NCI-H2107 (cell line): Measurements from ENCODE around the gene PCCA.

ENCODE experiments used
- DNase-seq: peaks from one replicate; lab custom pipeline; 2025; lab: John Stamatoyannopoulos, UW

PCCA gene

DNA sequence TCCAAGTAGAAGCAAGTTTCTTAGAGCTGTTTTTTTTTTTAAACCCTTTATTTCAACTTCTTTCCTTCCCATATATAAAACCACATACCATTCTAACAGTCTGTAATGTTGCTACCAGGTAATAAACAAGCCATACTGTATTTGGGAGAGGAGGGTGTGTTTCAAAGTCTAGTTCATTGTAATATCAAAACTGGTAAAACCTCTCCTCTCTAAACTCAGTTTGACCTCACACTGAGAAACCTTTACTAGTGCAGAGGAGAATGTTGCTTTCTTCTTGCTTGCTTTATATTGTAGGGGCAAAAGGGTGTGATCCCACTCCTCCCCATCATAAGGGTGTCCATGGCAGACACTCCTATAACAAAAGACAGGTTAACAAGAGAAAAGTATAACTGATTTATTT is 344.6 kb downstream of the PCCA start:
- DNase-seq: no peak

DNA sequence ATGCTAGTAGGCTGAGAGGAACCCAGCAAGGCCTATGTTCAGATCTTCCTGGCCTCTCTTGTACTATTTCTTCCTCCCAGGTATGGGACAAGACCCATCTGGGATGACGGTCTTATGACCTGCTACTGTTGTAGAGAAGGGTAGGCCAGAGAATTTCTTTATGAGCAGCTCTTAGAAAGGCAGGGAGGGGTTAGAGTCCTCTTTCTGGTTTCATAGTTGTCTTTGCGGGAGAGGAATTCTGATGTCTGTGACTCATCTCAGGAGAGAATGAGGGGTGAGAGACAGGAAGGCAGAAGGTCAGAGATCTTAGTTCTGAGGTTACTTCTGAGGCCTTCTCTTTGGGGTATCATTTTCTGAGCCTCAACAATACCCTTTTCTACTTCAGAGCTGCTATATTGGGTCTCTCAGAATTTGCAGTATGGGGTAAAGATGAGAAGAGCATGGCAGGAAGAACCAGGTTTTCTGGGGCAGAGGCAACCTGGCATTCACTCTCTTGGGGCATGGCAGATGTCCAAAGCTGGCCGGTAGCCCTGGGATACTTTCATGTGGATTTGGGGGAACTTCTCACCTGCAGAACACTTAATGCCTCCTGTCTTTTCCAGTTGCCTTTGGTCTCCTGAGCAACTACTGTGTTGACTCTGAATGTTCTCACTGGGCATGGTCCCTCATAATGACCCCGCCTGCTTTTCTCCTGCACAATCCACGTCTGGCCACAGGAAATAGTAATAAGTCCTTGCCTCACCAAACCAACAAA is 345.3 kb downstream of the PCCA start:
- no peak for DNase-seq

DNA sequence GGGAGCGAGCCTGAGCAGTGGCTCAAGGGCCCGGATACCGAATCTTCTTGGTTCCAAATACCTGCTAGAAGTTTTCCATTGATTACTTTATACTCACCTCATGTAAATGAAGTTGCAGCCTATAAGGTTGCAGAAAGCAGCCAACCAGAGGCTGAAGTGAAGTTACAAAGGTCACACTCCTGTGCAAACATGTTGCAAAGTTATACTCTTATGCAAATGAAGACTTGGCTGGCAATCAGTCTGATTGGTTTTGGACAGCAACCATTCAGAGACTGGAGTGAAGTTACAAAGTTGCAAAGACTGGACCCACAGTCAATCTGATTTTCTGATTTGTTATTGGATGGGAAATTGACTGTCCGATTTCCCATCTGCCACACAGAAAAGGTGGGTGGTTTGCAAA is 347.2 kb downstream of the PCCA start:
- DNase-seq: no peak

DNA sequence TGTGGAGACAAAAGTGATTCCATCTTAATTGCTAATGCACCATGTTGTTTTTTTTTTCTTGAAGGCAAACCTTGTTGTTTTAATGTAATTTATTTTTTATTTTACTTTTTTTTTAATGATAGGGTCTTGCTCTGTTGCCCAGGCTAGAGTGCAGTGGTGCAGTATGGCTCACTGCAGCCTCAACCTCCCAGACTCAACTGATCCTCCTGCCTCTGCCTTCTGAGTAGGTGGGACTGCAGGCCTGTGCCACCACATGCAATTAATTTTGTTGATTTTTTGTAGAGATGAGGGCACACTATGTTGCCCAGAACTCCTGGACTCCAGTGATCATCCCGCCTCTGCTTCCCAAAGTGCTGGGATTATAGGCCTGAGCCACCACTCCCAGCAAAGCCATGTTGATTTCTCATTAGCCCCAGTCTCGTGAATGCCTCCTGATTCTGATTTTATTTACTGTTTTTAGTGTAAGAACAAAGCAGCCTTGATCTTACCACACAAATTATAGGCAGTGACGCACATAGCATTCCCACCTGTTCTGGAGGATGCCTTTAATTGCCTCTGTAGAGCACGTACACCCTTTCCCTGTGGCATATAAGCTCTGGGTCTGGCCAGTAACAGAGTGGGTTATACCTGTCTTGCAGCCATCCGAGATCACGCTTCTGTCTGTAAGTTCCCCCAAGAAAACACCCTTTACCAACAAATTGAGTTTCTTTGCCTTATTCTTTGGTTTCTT is 349.3 kb downstream of the PCCA start:
- DNase-seq: no peak

DNA sequence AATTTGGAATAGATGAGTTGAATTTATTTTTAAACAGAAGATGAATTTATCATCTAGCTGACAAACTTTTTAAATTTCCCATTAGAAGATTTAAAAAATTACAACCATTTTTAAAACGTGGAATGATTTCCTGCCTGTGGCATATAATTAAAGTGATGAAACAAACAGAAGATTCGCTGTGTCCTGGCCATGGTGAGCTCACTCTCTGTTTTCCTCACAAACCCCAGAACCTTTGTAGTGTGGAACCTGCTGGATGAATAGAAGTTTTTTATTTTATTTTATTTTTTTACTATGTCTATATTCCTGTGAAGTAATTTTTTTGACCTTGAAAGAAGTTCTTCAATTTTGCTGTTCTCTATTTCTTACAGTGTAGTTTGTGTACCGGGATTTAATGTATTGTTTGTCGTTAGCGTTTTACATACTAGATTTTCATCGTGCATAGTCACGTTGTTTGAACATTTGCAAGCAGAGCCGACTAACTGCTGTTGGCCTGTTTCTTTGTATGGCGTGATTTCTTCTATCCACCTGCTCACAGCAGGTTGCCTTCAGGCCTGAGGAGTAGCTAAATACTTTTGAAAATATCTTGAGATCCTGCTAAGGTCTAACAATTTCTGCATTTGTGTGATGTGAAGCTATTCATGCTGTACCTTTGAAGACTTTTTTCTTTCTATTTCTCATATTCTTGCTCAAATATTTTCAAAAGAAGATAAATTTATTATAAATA is 350.5 kb downstream of the PCCA start:
- no peak for DNase-seq

DNA sequence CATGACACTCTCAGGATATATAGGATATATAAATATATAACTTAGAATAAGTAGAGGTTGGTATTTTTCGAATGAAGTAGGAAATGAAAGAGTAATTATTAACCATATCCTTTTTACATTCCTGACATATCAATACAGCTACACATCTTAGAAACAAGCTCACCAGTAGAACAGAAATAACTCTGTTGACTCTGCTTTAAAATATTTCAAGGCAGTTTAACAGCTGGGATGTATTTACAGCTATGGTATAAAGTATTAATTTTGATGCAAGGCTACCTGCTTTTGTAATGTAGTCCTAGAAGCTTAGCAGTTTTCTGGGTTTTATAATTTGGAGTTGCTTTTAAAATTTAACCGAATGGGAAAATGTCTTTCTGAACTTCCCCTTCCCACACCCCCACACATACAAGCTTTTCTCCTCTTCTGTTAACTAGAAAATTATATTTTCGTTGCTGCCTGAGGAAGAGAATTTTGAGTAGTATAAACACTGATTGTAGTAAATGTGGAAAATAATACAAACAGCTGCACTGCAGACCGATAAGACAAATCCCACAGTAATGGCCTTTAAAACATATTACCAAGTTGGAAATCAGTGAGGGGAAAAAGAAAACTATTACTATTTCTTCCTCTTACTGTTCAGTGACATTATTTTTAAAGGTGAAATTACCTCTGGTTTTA is 352.0 kb downstream of the PCCA start:
- no peak for DNase-seq

DNA sequence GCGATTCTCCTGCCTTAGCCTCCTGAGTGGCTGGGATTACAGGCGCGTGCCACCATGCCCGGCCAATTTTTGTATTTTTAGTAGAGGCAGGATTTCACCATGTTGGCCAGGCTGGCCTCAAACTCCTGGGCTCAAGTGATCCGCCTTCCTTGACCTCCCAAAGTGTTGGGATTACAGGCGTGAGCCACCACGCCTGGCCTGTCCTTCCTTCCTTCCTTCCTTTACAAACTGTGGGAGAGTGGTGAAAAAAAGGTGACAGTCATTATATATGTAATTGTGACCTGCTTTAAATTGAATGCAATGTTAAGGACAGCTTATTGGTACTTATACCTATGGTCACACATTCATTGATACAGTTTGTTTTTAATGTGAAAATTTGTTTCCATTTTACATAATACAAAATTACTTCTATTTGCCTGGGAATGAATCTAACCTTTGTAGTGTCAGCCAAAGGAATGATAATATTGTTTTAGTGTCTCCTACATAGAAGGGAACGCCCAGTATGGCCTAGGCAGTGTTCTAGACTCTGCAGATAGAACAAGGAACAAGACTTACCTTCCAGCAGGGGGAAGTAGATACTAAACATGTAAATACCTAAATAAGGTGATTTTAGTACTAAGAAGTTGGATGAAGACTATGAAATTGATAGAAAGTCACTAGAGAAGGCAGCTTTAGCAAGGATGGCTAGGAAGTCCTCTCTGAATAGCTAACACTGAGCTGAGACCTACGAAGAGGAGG is 353.4 kb downstream of the PCCA start:
- DNase-seq: no peak

DNA sequence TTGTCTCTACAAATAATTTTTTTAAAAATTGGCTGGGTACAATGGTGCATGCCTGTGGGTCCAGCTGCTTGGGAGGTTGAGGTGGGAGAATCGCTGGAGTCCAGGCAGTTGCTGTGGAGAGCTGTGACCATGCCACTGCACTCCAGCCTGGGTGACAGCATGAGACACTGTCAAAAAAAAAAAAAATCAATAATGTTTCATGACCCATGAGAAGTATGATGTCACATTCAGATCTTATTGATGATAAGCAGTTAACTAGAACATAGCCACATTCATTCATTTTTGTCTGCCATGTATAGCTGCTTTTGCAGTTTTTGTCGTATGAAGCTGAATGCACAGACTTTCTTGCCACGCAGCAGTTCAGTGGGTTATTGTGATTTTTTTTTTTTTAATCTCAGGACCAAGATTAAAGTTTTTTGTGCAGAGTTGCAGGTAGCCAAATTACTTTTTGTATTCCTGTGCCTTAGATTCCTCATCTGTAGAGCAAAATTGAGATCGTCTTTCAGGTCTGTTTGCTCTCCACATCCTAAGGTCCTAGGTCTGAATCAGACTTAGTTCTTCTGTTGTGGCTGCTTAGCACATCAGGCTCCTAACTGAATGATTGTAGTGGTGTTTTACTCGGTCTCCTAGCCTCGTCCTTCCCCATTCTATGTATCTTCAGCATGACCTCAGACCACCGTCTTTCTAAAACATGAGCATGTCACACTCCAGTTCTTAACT is 354.5 kb downstream of the PCCA start:
- no peak for DNase-seq

DNA sequence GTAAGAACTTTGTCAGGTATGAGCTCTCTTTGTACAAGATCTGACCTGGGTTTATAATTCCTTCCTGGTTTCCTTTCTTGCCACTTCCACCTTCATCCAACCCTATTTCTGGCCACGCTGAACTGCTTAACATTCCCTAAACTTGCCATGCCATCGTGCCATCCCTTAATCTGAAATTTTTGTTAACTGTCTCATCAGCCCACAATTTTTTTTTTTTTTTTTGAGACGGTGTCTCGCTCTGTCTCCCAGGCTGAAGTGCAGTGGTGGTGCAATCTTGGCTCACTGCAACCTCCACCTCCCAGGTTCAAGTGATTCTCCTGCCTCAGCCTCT is 355.1 kb downstream of the PCCA start:
- DNase-seq: no peak

DNA sequence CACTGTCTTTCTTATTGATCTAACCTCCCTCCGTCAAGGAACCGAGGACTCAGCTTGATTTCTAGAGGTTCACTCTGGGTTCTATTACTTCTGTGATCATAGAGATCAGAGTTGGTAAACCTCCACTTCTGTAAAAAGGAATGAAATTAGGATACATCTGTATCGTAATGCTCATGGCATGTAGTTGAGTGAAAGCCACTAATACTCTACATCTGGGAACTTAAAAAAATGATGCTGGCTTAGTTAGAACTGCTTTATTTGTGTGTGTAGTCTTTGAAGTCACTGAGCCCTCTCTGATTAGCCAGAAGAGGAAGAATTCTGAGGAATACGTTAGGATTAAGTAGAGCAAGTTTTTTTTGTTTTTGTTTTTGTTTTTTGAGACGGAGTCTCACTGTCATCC is 358.9 kb downstream of the PCCA start:
- no peak for DNase-seq

DNA sequence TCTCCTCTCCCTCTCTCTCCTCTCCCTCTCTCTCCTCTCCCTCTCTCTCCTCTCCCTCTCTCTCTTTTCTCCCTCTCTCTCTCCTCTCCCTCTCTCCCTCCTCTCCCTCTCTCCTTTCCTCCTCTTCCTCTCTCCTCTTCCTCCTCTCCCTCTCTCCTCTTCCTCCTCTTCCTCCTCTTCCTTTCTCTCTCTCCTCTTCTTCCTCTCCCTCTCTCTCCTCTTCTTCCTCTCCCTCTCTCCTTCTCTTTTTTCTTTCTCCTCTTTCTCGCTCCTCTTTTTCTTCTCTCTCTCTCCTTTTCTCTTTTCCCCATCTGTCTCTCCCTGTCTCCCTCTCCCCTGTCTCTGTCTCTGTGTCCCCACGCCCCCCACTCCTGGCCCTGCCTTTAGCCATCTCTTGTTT is 363.0 kb downstream of the PCCA start:
- no peak for DNase-seq

DNA sequence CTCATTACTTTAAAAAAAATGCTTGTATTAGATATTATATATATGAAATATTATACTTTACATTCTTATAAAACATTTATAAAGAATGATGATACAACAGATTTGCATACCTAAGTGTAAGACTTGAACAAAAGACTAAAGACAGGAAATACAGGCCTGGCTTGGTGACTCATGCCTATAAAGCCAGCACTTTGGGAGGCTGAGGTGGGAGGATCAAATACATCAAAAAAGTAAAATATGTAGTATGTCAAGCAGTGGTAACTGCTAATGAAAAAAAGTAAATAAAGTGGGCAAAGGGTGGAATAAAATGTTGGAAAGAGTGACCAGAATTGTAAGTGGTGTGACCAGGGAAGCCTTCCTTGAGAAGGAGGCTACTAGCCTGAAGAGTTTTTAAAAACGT is 366.0 kb downstream of the PCCA start:
- no peak for DNase-seq

DNA sequence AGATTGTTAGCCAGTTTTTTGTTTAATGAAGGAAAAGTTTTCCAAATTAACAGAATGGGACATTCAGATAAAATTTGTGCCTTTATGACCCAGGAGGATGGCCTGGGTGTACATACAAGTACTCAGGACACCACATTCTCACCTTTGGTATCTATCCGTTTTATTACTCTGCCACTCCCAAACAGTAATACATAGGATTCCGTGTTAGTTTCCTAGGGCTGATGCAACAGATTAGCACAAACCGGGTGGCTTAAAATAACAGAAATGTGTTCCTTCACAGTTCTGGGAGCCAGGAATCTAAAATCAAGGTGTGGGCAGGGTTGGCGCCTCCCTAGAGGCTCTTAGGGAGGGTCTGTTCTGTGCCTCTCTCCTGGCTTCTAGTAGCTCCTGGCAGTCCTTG is 369.8 kb downstream of the PCCA start:
- no peak for DNase-seq

DNA sequence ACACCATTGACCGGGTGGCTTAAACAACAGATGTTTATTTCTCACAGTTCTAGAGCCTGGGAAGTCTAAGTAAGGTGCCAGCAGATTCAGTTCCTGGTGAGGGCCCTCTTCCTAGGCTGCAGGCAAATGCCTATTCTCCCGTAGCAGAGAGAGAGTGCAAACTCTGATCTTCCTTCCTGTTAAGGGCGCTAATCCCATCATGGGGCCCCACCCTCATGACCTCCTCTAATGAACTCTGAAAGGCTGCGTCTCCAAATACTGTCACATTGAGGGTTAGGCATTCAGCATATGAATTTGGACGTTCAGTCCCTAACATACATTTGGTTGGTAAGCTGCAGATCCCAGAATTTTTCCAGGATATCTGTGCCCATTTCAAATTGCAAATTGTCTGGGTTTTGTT is 370.9 kb downstream of the PCCA start:
- DNase-seq: no peak

DNA sequence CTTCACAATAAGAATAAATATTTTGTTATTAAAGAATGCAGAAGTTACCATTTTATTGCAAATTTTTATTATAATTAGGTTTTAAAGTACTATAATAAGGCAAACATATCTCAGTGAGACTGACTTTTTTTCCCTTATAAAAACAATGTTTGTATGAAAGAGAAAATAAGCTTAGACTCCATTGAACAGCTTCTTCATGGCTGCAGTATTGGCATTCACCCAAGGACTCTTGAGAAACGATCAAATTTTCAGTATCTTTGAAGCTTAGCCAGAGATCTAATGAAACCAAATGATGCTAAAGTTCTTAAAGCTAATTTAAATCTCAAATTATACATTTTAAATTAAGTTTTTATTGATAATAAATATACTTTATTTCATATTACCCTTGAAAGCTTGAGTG is 371.4 kb downstream of the PCCA start:
- DNase-seq: no peak

DNA sequence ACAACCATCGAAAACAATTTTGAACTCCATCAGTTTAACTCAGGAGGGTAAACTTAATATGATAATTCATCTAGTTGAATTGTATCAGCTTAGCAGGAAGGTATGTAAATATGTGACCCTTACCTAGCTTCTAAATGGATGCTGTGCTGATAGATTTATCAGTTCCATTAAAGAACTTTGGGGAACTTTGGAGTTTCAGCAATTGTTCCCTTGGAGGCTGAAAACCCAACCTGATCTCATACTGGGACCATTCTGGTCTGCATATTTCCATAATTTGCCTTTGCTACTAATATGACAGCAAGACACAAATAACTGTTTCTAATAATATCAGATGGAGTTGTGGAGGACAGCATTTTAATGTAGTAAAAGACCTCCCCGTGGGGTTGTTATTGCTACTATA is 371.9 kb downstream of the PCCA start:
- DNase-seq: no peak

DNA sequence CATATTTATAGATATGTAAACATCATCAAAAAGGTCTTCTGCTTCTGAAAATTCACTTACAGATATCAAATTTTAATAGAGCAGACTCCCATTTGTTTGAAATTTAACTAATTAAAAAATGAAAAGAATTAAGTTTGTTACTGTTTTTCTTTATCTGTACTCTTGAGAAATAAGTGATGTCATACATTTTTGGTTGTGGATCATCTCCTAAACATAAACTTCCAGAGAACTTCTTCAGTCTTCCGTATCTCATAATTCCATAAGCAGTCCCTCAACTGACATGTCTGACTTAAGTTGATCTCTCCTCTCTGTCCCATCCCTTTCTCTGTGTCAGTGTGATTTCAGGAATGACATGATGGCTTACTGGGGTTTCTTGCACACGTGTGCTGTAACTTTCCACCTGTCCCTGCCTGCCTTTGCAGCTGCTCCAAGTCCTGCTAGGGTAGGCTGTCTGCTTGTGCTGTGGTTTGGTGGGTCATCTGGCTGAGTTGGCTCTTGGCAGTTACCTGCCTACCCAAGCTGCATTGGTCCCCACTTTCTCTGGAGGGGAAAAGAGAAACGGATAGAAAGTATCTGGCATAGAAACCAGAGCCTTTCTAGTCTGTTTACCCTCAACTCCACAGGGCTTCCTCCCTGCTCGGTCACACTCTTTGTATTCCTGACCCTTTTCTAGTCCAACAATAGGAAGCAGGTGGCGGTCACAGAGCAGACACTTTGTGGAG is 372.6 kb downstream of the PCCA start:
- no peak for DNase-seq

DNA sequence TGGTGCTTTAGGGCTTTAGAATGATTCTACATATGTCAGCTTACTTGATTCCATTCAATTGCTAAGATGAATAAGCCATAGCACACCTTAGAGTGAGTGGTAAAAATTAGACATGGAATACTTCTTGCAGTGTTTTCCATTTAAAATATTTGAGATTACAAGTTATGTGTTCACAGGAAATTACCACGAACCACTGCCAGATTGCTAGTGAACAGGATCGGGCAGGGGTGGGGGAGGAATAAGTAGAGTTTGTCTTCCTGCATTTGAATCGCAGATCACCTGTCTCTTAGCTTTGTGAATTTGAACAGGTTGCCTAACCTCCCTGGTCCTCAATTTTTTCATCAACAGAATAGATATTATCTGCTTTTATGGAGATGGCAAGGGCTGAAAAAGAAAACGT is 375.1 kb downstream of the PCCA start:
- DNase-seq: no peak

DNA sequence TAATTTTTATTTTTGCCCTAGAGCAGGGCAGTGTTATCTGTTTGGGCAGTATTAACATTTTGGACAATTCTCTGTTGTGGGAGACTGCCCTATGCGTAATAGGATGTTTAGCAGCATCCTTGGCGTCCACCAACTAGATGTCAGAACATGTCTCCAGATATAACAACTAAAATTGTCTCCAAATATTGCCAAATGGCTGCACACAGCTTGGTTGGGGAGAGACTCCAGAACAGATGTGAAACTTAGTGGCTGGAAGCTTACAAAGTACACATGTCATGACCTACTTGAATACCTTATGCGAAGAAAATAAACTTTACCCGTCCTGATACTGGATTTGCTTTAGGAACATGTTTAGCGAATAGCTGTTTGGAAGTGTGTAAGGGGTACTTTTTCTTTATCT is 376.7 kb downstream of the PCCA start:
- DNase-seq: no peak

DNA sequence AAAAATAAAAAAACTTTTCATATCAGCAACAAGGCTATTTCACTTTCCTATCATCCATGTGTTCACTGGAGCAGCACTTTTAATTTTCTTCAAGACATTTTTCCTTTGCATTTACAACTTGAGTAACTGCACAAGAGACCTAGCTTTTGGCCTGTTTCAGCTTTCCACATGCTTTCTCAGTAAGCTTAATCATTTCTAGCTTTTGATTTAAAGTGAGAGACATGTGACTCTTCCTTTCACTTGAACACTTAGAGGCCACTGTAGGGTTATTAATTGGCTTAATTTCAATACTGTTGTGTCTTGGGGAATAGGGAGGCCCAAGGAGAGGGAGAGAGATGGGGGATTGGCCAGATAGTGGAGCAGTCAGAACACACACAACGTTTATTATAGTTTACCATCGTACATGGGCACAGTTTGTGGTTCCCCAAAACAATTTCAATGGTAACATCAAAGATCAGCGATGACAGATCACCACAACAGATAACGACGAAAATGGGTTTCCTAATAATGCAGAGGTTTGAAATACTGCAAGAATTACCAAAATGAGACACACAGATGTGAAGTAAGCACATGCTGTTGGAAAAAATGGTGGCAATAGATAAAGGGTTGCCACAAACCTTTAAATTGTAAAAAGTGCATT is 382.1 kb downstream of the PCCA start:
- no peak for DNase-seq
